ENCODE measurements around the gene GFAP.

GFAP gene

GRCh38 chr17:44915321-44915726 is at the start of gene GFAP:
TSS of gene GFAP (minus strand) at chr17:44915500. CDS start at chr17:44915486, 14 bp downstream.
- DNase-seq: no peak

DNA sequence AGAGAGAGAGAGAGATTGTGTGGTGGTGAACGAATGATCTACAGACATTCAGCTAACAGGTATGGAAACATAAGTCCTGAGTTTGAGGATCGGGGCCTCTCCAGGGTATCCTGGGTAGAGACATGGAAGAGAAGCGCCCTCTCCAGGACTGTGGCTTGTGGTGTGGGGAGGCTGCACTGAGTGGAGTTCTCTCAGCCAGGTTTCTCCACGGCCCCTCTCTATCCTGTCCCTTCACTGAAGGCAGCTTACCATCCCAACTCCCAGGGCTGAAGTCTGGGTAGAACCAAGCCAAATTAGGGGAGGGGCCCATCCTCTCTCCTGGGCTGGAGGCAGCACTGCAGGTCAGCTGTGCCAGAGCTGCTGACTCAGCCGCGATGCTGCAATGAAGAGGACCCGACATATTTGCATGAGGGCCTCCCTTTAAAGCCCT is 46.6 kb upstream of the GFAP start:
- DNase-seq: no peak

GRCh38 chr17:44960691-44961090 is 45.4 kb upstream of the GFAP start:
- no peak for DNase-seq

- peak; percentile 71 for DNase-seq
These were observed 44.7 kb upstream of the GFAP start for GRCh38 chr17:44959821-44960531.

GRCh38 chr17:44956998-44957981 is 42.0 kb upstream of the GFAP start:
- no peak for DNase-seq

- DNase-seq: no peak
These were observed 40.5 kb upstream of the GFAP start for GRCh38 chr17:44955674-44956425.

DNA sequence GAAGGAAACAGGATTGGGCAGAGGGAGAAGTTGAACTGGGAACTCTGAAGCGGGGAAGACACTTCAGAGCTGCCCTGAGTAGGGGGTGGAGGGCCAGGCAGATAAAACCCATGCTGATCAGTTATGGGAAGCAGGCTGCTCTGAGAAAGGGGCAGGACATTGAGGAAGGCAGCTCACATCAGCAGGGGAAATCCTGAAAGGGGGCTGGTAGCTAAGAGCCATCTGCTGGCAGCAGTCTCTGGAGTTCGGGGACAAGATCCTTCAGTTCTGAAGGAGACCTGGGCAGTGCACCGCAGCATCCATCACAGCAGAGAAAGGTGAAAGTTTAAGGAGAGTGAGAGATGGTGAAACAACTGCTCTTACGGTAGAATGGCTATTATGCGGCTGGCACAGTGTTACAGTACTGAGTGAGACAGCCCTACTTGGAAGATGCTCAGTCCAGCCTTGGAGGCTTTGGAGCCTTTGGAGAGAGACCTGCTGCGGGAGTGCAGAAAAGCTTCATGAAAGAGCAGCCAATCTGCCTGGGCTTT is 37.7 kb upstream of the GFAP start:
- peak; percentile 42 for DNase-seq

DNA sequence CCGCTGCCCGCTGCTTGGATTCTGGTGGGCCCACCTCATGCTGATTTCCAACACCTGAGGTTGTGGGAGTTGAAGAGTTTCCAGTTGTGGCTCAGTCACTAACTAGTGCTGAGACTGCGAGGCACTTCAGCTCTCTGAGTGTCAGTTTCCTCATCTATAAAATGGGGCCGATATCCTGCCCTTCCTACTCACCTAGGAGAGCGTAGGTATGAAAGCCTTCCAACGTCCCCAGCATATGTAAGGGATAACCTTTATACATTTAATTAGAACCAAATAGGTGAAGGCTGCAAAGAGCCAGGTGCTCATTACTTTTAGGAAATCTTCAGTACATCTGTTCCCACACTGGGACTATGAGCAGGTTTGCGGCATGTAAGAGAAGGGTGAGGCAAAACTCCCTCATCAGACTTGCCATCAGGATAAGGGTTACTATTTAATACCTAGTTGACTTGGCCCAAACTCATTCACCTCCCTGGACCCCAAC is 33.1 kb upstream of the GFAP start:
- no peak for DNase-seq

- DNase-seq: peak; percentile 95
These were observed 32.4 kb upstream of the GFAP start, which contains the start of gene KIF18B for GRCh38 chr17:44947461-44948314. TSS of gene KIF18B (minus strand) at chr17:44947773. CDS start at chr17:44936344, 11,429 bp downstream.

GRCh38 chr17:44945652-44946051 is 30.4 kb upstream of the GFAP start:
- DNase-seq: peak; percentile 14

GRCh38 chr17:44942456-44942855 is 27.2 kb upstream of the GFAP start:
- peak; percentile 45 for DNase-seq

DNA sequence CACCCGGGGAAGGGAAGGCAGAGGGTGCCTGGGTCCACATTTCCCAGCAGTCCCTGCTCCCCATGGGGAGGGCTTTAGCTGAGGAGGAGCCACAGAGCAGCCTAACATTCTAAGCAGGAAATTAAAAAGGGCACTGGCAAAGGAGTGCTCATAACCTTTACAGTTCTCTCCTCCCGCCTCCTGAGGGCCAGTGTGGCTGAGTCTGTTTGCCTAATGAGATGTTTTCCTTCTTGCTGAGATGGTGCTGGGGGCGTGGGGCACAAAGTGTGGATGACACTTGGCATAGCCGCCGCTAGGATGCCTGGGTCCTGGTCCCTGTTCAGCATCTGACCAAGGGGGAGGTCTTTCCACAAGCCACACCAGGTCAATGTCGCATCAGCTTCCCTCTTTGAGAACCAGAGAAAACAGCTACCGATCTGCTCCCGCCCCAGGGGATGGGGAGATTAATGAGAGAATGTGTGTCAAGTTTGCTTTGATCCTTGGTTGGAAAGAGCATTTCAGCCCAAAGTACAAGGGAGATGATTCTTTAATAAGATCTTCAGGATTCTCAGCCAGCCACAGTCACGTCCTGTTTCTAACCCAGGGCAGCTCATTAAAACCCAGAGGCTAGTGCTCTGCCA is 26.5 kb upstream of the GFAP start:
- peak; percentile 57 for DNase-seq

- no peak for DNase-seq
These were observed 25.5 kb upstream of the GFAP start for GRCh38 chr17:44940768-44941167.

DNA sequence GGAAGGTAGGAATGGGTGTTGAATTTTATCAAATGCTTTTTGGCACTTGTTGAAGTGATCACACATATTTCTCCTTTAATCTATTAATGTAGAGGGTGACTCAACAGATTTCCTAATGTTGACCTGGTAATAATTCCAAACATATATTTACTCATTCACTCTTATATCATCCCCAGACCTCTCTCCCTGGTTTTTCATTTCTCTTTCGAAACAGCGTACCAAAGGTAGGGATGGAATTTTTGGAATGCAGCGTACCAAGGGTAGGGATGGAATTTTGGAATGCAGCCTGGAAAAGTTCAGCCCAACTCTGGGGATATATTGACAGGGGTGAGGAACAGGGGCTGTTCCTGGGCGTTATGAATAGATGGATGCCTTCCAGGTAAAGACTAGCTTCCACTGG is 25.0 kb upstream of the GFAP start:
- DNase-seq: peak; percentile 17

GRCh38 chr17:44935116-44935515 is 19.8 kb upstream of the GFAP start:
- DNase-seq: peak; percentile 61

GRCh38 chr17:44934745-44935105 is 19.4 kb upstream of the GFAP start:
- DNase-seq: peak; percentile 57

GRCh38 chr17:44933824-44934744 is 18.8 kb upstream of the GFAP start:
- peak; percentile 57 for DNase-seq

DNA sequence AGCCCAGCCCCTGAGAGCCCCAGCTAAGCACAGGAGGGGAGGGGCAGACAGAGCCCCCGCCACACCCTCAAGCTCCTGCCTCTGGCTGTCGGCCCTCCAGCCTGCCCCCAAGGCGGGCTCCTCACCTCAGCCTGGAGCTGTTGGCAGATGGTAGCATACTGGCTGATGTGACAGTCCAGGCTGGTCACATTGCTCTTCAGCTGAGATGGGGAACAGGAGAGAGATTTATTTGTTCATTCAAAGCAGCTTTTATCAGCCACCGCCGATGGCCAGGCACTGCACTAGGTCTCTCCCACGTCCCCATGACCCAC is 17.4 kb upstream of the GFAP start:
- DNase-seq: peak; percentile 54

- DNase-seq: peak; percentile 52
These were observed 16.9 kb upstream of the GFAP start for GRCh38 chr17:44932096-44932786.

- peak; percentile 34 for DNase-seq
These were observed 16.1 kb upstream of the GFAP start for GRCh38 chr17:44931376-44931775.

Data from activated effector memory CD4-positive, alpha-beta T cell treated with anti-CD3 and anti-CD28 coated beads, Interleukin-2, amount 50 U/mL, for 16 hours (primary cell).